Liver (tissue), 9 donors: ENCODE measurements around the gene TRIM63. TPM values are rescaled to one million over a fixed set of nuclear protein-coding genes. Genes with fewer than 3 reads are reported as not detected.

Experiments
- DNase-seq: peaks from one replicate; pipeline ENCODE4 v3.0.0-alpha.2; 2017; ENCODE audit warnings: low spot score
- H3K27ac ChIP-seq, 2 donors: one replicate each; pipeline ENCODE4 v1.7.0; 2013; ENCODE audit warnings: inconsistent platforms in 2 of 2, low read length in 2 of 2, control low read depth in 1 of 2, low read depth in 1 of 2, mild to moderate bottlenecking in 1 of 2
- H3K27me3 ChIP-seq, 4 donors: one replicate each; pipeline versions ENCODE4 v1.6.1 to v1.7.0; 2013; ENCODE audit warnings: low read length in 3 of 4, inconsistent platforms in 1 of 4, mild to moderate bottlenecking in 1 of 4, moderate library complexity in 1 of 4; ENCODE audit not compliant: control insufficient read depth in 4 of 4, insufficient read depth in 4 of 4
- H3K36me3 ChIP-seq, 4 donors: one replicate each; pipeline versions ENCODE4 v1.6.1 to v1.7.0; 2013; ENCODE audit warnings: low read length in 3 of 4, mild to moderate bottlenecking in 3 of 4, low read depth in 1 of 4, moderate library complexity in 1 of 4; ENCODE audit not compliant: control insufficient read depth in 4 of 4, insufficient read depth in 3 of 4
- H3K4me1 ChIP-seq, 4 donors: one replicate each; pipeline versions ENCODE4 v1.6.1 to v1.7.0; 2013; ENCODE audit warnings: low read length in 3 of 4, mild to moderate bottlenecking in 3 of 4, moderate library complexity in 1 of 4; ENCODE audit not compliant: control insufficient read depth in 4 of 4, insufficient read depth in 4 of 4
- H3K4me3 ChIP-seq, 3 donors: one replicate each; pipeline versions ENCODE4 v1.6.1 to v1.7.0; 2013; ENCODE audit warnings: low read length in 3 of 3, control low read depth in 1 of 3, low read depth in 1 of 3, mild to moderate bottlenecking in 1 of 3
- H3K9ac ChIP-seq, 2 donors: one replicate each; pipeline ENCODE4 v1.7.0; 2013; ENCODE audit warnings: low read length in 2 of 2, mild to moderate bottlenecking in 2 of 2, moderate library complexity in 2 of 2, control low read depth in 1 of 2, low read depth in 1 of 2
- H3K9me3 ChIP-seq, 4 donors: one replicate each; pipeline versions ENCODE4 v1.6.1 to v1.7.0; 2013; ENCODE audit warnings: low read length in 3 of 4; ENCODE audit not compliant: control insufficient read depth in 4 of 4
- ATF3 ChIP-seq: IDR thresholded peaks from 2 replicates; pipeline ENCODE4 v1.6.1; 2016; ENCODE audit warnings: antibody characterized with exemption
- CTCF ChIP-seq: fragments of 150-350 bp; IDR thresholded peaks from 2 replicates; pipeline ENCODE4 v1.5.1; 2017; ENCODE audit warnings: improper control_type of control experiment, low read depth, low read length; ENCODE audit not compliant: missing input control
- EGR1 ChIP-seq, 2 donors: IDR thresholded peaks; 2 replicates each; pipeline ENCODE4 v1.6.1; 2016 to 2018; ENCODE audit warnings: antibody characterized with exemption in 2 of 2, low read depth in 2 of 2
- FOXA1 ChIP-seq: IDR thresholded peaks from 2 replicates; pipeline ENCODE4 v1.6.1; 2016; ENCODE audit warnings: antibody characterized with exemption
- FOXA2 ChIP-seq: IDR thresholded peaks from 2 replicates; pipeline ENCODE4 v1.6.1; 2016; ENCODE audit warnings: antibody characterized with exemption
- GABPA ChIP-seq, 2 donors: IDR thresholded peaks in 1 of 2; conservative IDR thresholded peaks in 1 of 2; 2 replicates each; pipeline ENCODE4 v1.6.1; 2016; ENCODE audit warnings: antibody characterized with exemption in 2 of 2, mild to moderate bottlenecking in 1 of 2, moderate library complexity in 1 of 2
- HNF4A ChIP-seq, 2 donors: conservative IDR thresholded peaks; 2 replicates each; pipeline ENCODE4 v1.6.1; 2016; ENCODE audit warnings: antibody characterized with exemption in 2 of 2, mild to moderate bottlenecking in 2 of 2
- HNF4G ChIP-seq: IDR thresholded peaks from 2 replicates; pipeline ENCODE4 v1.6.1; 2016; ENCODE audit warnings: antibody characterized with exemption
- JUND ChIP-seq, 2 donors: IDR thresholded peaks; 2 replicates each; pipeline ENCODE4 v1.6.1; 2016; ENCODE audit warnings: antibody characterized with exemption in 2 of 2
- NR2F2 ChIP-seq: IDR thresholded peaks from 2 replicates; pipeline ENCODE4 v1.6.1; 2016; ENCODE audit warnings: antibody characterized with exemption
- RAD21 ChIP-seq, 2 donors: IDR thresholded peaks; 2 replicates each; pipeline ENCODE4 v1.6.1; 2016; ENCODE audit warnings: antibody characterized with exemption in 2 of 2, mild to moderate bottlenecking in 2 of 2
- RXRA ChIP-seq, 2 donors: IDR thresholded peaks; 2 replicates each; pipeline ENCODE4 v1.6.1; 2017 to 2018; ENCODE audit warnings: antibody characterized with exemption in 2 of 2, mild to moderate bottlenecking in 1 of 2
- SP1 ChIP-seq: IDR thresholded peaks from 2 replicates; pipeline ENCODE4 v1.6.1; 2018; ENCODE audit warnings: antibody characterized with exemption, mild to moderate bottlenecking
- TAF1 ChIP-seq: conservative IDR thresholded peaks from 2 replicates; pipeline ENCODE4 v1.6.1; 2016; ENCODE audit warnings: antibody characterized with exemption, mild to moderate bottlenecking
- YY1 ChIP-seq: IDR thresholded peaks from 2 replicates; pipeline ENCODE4 v1.6.1; 2016; ENCODE audit warnings: antibody characterized with exemption, mild to moderate bottlenecking
- ZBTB33 ChIP-seq: IDR thresholded peaks from 2 replicates; pipeline ENCODE4 v1.6.1; 2016; ENCODE audit warnings: antibody characterized with exemption
- WGBS: extraction: QIAGEN DNeasy Blood & Tissue Kit; methylation state at CpG from one replicate; pipeline ENCODE4 v1.1.7; 2013; 5-methylcytosine and 5-hydroxymethylcytosine counted together
- polyA plus RNA-seq, 2 donors: library from polyadenylated mRNA; stranded (reverse) in 1 of 2; unstranded in 1 of 2; fragments of 200-250 nt in 1 of 2; fragments of >200 nt in 1 of 2; fragmentation: Nextera tagmentation in 1 of 2; extraction: Ambion mirVana in 1 of 2; gene quantifications; one replicate each; pipeline versions ENCODE4 v1.2.1 to v1.2.3, GENCODE V29; 2013 to 2015
- total RNA-seq, 2 donors: library from RNA; depleted of rRNA; stranded (reverse); fragments of >200 nt; gene quantifications; one replicate each; pipeline ENCODE4 v1.2.3, GENCODE V29; 2014
- TF ChIP-seq, protein P1 (sequence below): IDR thresholded peaks from 2 replicates; pipeline ENCODE4 v1.6.1; 2016; ENCODE audit warnings: antibody characterized with exemption, mild to moderate bottlenecking
- TF ChIP-seq, protein P2 (sequence below): IDR thresholded peaks from 2 replicates; pipeline ENCODE4 v1.6.1; 2016; ENCODE audit warnings: antibody characterized with exemption
- donor health status: healthy.
- donor health status: healthy.
- donor health status: healthy.
- donor health status: healthy.
- donor health status: healthy.

Gene TRIM63
- total and polyA plus RNA-seq, 4 donors, result 0.03 TPM; not detected in 3

- H3K9ac ChIP-seq, result no peak overlapping the region
- peaks cover 0 to 10% (median 2%) of the 10 kb centered on the region in 4 donors for H3K4me1 ChIP-seq
- TF ChIP-seq YY1 (no peak), TAF1 (no peak), FOXA1 (no peak), ZBTB33 (no peak), CTCF (no peak), SP1 (no peak), RXRA (IDR thresholded peaks at IDR 0.05) (no peak), NR2F2 (no peak), EGR1 (IDR thresholded peaks at IDR 0.05; ENCODE audit: low read depth in 2 of 2) (no peak), GABPA (IDR thresholded peaks at IDR 0.05 in 1 of 2, conservative IDR thresholded peaks at IDR 0.05 in 1 of 2) (no peak), FOXA2 (no peak), HNF4A (conservative IDR thresholded peaks at IDR 0.05) (no peak), ATF3 (no peak), JUND (IDR thresholded peaks at IDR 0.05) (no peak), HNF4G (no peak), RAD21 (IDR thresholded peaks at IDR 0.05) (no peak)
- TF ChIP-seq, protein P1, sequence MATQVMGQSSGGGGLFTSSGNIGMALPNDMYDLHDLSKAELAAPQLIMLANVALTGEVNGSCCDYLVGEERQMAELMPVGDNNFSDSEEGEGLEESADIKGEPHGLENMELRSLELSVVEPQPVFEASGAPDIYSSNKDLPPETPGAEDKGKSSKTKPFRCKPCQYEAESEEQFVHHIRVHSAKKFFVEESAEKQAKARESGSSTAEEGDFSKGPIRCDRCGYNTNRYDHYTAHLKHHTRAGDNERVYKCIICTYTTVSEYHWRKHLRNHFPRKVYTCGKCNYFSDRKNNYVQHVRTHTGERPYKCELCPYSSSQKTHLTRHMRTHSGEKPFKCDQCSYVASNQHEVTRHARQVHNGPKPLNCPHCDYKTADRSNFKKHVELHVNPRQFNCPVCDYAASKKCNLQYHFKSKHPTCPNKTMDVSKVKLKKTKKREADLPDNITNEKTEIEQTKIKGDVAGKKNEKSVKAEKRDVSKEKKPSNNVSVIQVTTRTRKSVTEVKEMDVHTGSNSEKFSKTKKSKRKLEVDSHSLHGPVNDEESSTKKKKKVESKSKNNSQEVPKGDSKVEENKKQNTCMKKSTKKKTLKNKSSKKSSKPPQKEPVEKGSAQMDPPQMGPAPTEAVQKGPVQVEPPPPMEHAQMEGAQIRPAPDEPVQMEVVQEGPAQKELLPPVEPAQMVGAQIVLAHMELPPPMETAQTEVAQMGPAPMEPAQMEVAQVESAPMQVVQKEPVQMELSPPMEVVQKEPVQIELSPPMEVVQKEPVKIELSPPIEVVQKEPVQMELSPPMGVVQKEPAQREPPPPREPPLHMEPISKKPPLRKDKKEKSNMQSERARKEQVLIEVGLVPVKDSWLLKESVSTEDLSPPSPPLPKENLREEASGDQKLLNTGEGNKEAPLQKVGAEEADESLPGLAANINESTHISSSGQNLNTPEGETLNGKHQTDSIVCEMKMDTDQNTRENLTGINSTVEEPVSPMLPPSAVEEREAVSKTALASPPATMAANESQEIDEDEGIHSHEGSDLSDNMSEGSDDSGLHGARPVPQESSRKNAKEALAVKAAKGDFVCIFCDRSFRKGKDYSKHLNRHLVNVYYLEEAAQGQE, result no peak
- TF ChIP-seq, protein P2, sequence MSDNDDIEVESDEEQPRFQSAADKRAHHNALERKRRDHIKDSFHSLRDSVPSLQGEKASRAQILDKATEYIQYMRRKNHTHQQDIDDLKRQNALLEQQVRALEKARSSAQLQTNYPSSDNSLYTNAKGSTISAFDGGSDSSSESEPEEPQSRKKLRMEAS, result no peak
- no peak overlapping the region for H3K4me3 ChIP-seq
- no peak overlapping the region for H3K27ac ChIP-seq
- no peaks in the 10 kb centered on the region for H3K9me3 ChIP-seq
- H3K27me3 ChIP-seq, result no peaks in the 10 kb centered on the region
- no peak for DNase-seq
- H3K36me3 ChIP-seq, result no peaks in the 10 kb centered on the region
- 78% methylated on average over 6 of the region's 6 CpGs for WGBS
Measured at GRCh38 chr1:26017606-26018005, 49.8 kb downstream of the TRIM63 start.
